KG1 (cell line): ENCODE results near the gene CARD14.

ENCODE experiments used
- DNase-seq: peaks from one replicate; lab custom pipeline; 2025; lab: John Stamatoyannopoulos, UW

Gene CARD14

DNA sequence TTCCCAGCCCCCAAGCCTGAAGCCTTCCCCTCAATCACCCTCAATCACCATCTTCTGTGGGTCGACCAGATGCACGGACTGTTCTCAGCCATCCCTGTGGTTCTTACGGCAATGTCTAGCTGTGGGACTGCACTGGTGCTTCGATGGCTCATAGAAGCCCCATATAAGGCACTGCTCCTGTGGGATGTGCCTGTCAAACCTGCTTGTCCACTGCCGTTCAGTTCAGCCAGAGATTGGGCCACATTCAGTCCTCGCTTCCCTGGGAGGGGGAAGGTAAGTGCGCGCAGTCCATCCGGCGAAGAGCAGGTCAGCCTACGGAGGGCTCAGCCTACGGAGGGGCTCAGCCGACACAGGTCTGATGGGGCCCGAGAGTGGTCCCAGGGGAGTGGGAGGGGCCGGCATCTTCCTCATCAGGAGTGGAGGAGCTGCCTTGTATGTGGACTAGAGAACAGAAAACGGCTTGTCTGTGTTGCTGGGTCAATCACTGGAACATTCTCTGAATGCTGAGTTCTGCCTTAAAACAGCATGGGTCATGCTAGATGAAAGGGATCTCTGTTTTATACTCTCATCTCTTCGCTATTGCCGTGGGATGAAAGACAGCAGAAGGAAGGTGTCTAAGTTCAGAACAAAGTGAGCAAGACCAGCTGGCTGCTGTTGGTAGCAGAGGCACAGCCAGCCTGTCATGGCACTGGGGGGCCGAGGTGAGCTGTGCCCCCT is at the start of gene CARD14:
TSS of gene CARD14 (plus strand) at position 247 of the 717 bp plus-strand sequence. CDS start 11,409 bp downstream, outside the sequence.
- DNase-seq: no peak

DNA sequence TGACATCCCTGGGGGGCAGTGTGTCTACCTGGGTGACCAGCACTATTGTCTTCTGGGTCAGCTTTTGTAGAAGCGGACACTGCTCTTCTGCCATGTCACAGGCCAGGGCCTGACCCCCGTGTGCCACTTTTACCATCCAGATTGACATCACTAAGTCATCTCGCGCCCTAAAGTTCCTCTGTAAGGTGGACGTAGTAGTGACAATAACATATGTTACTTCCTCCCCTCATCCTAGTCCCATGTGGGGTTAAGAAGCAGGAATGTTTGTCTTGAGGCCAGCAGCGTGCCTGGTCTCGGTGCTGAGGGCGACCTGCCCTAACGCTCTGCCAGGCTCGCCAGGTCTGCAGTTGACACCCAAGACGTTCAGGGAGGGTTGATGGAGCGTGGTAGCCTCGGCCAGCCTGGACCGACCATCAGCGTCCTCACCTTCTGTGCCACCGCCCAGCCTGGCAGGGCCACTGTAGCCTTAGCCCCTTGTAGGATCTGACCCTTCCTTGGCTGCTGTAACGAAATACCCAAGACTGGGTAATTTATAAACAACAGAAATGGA is 47.7 kb upstream of the CARD14 start:
- DNase-seq: no peak

DNA sequence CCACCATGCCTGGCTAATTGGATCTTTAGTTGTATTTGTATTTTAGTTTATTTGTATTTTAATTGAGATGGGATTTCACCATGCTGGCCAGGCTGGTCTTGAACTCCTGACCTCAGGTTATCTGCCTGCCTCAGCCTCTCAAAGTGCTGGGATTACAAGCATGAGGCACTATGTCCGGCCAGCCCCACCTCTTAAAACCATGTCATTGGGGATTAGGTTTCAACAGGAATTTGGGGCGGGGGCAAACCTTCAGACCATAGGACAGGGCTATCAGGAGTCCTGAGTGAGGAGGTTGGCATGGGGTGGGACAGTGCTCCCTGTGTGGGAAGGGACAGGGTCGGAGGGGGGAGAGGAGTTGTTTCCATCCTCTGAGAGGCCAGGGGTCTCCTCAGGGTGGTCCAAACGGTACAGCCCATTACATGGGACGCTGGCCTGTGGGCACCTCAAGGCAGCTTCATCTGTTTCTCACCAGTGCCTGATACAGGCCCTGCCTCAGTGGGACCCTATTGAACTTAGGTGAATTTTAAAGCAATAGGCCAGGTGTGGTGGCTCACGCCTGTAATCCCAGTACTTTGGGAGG is 46.8 kb upstream of the CARD14 start:
- DNase-seq: no peak

DNA sequence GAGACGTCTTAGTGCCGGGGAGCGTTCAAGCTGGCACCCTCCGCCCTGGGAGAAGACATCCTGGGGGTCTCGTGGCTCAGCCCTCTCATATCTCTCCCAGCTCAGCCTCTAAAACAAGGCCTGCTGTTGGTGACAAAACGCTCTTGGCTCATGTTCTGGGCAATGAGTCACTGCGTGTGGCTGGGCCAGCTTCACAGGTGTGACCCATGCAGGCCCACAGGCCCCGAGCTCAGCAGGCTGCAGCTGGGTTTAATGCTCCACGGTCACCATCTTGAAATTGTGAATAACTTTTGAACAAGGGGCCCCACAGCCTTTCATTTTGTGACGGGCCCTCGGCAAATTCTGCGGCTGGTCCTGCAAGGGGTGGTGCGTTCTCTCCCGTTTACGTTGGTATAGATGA is 46.0 kb upstream of the CARD14 start:
- DNase-seq: no peak

DNA sequence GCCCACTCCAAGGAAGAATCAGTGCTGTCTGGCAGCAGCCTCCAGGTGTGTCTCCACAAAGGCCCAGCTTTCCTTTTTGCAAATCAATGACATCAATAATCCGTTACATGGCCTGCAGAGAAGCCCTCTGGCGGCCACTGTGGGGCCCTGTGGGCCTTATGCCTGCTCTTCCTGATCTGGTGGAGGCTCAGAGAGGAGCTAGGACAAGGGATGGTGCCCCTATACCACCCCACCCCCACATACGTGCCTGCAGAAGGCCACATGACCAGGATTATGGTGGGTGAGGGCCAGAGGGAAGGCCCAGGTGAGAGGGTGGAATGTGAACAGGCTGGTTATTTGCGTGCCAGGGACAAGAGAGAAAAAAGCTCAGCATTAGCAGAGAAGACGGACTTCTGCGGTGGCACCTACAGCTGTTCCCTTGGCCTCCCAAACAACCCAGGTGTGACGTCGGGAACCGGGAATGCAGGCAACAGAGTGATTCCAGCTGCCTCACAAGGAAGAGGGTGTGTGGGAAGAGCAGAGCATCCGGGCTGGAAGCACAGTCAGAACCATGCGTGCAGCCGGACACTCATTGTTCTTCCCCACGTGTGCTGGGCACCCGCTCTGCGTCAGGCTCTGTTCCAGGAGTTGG is 45.4 kb upstream of the CARD14 start:
- no peak for DNase-seq

DNA sequence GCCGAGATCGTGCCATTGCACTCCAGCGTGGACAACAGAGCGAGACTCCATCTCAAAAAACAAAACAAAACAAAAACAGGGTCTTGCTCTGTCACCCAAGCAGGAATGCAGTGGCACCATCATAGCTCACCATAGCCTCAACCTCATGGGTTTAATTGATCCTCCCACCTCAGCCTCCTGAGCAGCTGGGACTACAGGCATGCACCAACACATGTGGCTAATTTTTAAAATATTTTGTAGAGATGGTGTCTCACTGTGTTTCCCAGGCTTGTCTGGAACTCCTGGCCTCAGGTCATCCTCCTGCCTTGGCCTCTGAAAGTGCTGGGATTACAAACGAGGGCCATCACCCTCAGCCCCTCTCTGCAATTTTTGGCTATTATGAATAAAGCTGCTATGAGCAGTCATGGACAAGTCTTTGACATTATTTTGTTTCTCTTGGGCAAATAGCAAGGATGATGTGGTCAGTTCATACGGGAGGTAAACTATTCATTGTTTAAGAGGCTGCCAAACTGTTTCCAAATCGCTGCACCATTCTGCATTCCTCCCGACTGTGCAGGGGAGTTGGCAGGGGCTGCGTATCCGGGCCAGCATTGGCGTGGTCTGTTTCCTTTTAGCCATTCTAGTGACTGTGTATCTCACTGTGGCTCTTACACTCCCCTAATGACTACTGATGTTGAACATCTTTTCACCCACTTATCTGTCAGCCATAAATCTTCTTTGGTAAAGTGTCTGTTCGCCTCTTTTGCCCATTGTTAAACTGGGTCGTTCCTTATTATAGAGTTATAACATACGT is 44.0 kb upstream of the CARD14 start:
- DNase-seq: no peak

DNA sequence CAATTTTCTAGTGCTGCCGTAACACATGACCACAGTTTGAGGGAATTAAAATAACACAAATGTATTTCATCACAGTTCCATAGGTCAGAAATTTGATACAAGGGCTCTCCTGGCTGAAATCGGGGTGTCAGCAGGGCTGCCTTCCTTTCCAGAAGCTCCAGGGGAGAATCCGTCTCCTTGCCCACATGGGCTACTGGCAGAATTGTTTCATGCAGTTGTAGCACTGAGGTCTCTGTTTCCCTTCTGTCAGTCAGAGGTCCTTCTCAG is 43.4 kb upstream of the CARD14 start:
- DNase-seq: no peak

DNA sequence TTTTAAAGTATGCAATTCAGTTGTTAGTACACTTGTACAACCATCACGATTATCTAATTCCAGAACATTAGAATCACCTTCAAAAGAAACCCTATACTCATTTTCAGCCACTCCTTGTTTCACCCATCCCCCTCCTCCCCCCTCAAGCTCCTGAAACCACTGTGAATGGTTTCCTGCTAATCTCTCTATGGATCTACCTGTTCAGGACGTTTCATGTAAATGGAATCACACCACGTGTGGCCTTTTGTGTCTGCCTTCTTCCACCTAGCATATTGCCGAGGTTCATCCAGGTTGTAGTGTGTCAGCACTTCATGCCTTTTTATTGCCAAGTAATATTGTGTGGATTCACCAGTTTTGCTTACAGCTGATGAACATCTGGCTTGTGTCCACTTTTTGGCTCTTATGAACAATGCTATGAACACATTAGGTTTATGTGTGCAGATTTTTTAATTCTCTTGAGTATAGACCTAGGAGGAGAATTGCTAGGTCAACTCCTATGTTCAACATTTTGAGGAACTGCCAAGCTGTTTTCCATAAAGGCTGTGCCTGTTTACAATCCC is 40.7 kb upstream of the CARD14 start:
- no peak for DNase-seq

DNA sequence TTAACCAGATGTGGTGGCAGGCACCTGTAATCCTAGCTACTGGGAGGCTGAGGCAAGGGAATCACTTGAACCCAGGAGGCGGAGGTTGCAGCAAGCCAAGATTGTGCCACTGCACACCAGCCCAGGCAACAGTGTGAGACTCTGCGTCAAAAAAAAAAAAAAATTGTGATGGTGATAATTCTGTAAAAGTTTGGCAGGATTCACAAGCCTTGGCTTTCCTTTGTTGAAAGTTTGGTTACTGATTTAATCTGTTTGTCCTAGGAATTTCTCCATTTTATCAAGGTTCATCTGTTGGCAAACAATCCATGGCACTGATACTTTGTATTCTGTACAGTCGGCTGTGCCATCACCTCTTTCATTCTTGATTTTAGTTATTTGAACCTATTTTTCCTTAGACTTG is 38.8 kb upstream of the CARD14 start:
- no peak for DNase-seq

DNA sequence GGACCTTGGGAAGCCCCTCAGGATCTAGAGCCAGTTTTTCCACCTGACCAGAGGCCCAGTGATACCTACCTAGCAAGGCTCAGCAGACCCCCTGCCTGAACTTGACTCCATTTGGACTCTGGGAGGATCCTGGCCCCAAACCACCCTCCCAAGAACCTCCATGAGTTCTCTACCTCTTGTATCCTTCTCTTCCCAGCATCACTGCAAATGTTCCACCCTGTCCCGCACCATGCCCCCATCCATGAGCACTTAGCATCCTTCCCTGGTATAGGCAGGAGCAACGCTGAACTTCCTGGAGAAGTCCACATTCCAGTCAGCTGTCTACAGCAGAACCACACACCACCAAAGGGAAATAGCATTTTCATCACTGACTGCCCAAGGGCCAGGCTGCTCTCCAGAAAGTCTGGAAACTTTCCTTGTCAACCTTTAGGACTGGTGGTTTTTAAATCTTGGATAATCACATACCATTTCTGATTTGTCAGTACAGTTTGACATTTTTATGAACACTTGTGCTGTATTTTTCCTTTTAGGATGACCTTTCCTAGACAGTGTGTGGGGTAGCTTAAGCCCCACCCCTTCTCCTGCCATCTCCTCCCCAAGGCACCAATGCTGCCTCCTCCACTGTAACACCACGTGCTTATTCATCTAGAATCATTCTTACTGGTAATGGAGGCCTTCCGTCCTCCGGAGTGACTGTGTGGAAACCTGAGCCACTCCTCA is 36.8 kb upstream of the CARD14 start:
- DNase-seq: no peak

DNA sequence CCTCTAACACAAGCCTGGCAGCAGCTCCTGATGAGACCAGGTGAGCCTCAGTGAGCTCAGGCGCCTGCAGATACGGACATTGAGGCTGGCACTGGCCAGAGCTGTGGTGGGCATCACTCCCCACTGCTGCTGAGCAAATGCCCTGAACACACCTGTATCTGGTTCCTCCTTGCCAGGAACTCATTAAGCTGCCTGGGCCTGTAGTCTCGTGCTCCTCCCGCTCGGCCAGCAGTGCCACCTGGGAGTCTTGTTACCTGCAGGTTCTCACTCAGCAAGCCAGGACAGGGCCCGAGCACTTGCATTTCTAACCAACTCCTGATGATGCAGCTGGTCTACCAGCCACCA is 36.2 kb upstream of the CARD14 start:
- DNase-seq: no peak

DNA sequence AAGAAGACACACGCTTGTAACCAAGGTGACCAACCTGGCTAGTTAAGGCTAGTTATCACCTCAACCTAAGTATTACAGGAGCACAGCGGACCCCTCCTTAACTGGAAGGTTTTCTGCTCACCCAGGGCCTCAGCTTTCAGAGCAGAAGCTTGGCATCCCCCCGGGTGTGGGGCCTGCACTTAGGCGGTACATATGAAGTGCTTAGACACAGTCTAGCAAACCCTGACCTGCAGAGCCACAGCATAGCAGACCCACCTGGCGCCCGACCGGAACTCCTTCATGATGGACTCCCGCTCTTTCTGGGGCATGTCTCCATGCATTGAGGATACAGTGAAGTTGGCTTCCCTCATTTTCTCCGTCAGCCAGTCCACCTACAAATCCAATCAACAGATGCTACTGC is 32.7 kb upstream of the CARD14 start:
- DNase-seq: no peak

DNA sequence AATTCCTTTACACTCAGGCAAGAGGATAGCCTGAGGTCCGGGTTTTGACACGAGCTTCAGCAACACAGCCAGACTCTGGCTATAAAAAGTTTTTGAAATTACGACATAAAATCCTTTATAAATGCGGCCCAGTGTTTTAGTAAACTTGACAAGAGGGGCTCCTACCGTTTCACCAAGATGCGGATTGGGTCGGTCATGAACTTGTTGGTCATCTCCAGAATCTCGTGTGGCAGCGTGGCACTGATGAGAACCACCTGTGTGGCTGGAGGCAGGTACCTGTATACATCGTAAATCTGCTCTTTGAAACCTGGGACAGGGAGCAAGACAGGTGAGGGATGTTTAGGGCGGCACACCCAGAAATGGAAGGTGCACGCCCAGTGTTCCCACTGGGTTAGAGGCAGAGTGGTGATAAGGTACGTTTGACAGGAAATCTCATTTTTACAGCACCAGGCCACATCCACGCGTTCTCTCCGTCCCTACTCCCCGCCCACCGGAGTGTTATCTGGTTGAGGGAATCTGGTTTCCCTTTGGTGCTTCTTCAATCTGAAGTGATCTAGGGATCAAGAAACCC is 30.9 kb upstream of the CARD14 start:
- DNase-seq: no peak

DNA sequence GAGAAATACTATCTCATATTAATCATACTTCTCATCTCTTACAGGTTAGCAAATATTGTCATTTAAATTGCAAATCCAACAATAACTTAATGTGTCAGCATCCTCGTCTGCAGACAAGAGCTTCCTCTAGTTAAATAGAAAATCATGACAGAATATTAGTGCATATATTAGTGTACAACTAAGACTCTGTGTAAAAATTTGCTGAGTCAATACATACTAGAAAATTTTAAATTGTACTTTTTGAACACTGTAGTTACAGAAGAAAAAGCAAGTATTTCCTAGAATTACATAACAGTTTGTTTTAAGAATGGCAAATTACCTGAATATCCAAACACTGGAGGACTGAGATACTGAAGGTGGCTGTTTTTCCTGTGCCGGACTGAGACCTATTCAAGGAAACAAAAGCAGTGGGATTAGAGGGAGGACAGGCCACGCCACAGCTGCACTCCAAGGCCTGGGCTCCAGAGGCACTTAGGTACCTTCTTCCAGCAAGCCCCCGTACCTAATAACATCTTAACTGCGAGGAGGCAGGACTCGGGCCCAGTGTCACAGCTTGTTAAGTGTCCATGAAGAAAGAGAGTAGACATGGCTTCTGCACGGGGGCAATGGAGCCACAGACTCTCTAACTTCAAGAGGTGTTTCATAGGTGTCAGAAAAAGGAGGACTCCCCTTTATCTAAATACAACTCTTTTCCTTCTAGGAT is 28.2 kb upstream of the CARD14 start:
- DNase-seq: no peak

DNA sequence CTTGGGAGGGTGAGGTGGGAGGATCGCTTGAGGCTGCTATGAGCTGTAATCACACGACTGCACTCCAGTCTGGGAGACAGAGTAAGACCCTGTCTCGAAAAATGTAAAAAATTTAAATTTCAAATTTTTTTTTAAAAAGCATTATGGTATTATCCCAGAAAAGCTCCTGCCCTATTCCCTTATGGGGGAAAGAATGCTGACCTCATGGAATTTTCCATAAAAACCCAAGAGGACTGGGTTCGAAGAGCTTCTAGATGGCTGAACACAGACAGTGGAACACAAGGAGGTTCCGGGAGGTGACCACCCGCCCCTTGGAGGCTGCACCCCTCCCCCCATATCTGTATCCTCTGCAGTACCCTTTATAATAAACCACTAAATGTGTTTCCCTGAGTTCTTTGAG is 26.9 kb upstream of the CARD14 start:
- DNase-seq: no peak

DNA sequence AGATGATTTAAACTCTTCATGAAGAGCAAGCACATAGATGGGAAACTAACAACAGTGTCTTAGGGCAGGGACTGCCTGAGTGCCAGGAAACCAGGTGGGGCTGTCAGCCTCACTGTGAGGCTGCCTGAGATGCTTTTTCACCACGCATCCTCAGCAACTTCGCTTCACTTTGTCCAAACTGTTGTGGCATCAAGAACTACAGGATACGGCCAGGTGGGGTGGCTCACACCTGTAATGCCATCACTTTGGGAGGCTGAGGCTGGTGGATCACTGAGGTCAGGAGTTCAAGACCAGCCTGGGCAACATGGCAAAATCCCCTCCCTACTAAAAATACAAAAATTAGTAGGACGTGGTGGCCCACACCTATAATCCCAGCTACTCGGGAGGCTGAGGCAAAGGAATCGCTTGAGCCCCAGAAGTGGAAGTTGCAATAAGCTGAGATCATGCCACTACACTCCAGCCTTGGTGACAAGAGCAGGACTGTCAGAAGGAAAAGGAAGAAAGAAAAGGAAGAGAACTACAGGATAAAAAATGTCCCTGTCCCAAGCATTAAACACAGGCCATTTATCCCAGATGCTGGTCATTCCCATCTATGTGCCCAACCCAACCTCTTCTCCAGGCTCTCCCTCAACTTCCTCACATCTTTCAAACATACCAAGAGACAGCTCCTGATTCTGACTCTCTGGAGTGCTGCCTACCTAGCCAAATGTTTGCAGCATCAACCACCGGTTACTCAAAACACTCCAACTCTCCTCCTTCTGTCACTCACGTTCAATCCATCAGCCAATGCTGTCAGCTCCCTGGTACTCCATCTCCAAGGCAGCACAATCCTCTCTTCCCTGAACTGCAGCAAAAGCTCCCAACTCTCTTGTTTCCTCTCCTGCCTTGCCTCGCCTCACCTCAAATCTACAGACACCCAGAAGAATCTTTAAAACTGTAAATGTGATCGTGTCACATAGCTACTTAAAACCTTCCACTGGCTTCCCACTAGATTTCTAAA is 24.5 kb upstream of the CARD14 start:
- DNase-seq: no peak

DNA sequence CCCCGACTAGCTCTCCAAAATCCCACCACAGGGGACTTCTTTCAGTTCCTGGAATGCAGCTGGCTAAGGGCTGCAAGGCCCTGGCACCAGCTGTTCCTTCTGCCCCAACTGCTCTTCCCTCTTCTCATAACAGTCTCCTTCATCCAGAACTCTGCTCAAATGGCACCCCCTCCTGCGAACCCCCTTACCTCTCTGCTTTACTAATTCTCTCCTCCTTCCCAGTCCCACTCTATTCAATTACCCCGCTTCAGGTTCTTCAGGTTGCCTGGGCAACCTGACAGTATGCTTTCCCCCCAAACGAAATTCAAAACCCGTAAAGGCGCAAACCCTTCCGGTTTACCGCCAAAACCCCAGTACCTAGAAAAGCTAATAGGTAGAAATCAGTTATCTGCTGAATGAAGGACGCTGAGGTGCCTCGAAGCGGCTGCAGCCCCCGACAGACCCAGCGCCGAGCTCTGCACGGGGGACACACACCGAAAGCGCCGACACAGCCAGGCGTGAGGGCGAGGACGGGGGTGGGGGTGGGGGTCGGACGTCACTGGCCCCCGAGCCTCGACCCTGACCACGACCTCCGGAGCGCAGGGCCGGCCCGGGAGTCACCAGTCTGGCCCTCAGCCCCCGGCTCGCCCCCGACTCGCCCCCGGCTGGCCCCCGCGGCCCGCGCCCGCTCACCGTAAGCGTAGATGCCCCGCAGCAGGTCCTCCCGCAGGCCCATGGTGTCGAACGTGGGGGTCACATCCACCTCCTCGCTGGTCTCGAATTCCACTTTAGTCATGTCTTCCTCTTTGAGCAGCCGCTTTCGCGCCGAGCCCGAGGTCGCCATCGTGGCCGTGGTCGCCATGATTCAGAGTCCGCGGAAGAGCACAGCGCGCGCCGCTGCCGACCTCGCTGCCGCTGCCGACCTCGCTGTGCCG is 23.5 kb upstream of the CARD14 start:
- no peak for DNase-seq

DNA sequence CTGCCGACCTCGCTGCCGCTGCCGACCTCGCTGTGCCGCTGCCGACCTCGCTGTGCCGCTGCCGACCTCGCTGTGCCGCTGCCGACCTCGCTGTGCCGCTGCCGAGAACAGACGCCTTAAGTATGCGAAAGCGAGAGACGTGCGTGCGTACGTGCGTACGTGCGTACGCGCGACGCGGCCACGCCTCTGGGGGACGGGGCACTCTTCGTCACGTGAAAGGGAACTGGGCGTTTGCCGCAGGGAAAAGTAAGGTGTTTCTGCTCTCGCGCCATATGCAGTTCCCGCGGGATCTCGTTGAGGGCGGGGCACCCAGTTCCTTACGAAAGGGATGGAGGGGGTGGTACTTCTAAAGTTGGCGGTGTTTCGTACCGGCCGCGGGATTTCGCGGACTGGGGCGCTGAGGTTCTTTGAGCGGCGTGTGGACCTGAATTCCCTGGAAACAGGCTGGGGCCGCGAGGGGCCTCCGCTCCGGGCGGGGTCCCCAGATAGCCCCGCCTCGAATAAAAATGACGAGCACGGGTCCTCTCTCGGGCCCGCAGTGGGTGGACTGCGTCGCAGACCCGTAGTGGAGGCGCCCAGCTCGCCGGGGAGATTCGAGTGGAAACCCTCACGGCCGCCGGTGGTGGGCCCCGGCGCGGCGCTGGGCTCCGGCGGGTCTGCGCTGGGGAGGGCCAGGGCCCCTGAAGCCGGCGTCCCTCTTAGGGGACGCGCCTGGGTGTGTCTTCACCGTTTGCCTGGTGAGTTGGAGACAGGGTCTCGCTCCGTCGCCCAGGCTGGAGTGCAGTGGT is 22.6 kb upstream of the CARD14 start, which contains the start of gene EIF4A3:
TSS of gene EIF4A3 (minus strand) at position 94 of the 788 bp plus-strand sequence. CDS start 167 bp downstream, outside the sequence.
- peak; percentile 96 for DNase-seq
